Naive B cell (primary cell): ENCODE results near the gene PRIMA1. TPM values are rescaled to one million over a fixed set of nuclear protein-coding genes. Genes with fewer than 3 reads are reported as not detected.

ENCODE experiments used
- ATAC-seq, 2 donors: fragments of 150-1000 bp; cut with Tn5 transposase; 2 replicates each; pipeline ENCODE4 v1.10.0; 2021; ENCODE audit warnings: low read depth in 2 of 2, mild to moderate bottlenecking in 2 of 2, moderate library complexity in 2 of 2
- DNase-seq: peaks from one replicate; pipeline ENCODE4 v3.0.0; 2022
- H3K27ac Mint-ChIP-seq, 6 donors: one replicate each; pipeline ENCODE4 v1.8.0; 2020 to 2022; ENCODE audit warnings: mild to moderate bottlenecking in 6 of 6, mixed read lengths in 6 of 6, moderate library complexity in 5 of 6, inconsistent platforms in 2 of 6
- H3K27me3 Mint-ChIP-seq, 3 donors: one replicate each; pipeline ENCODE4 v1.8.0; 2021 to 2022; ENCODE audit warnings: mixed read lengths in 3 of 3, mild to moderate bottlenecking in 1 of 3
- H3K36me3 Mint-ChIP-seq, 2 donors: one replicate each; pipeline ENCODE4 v1.8.0; 2020 to 2022; ENCODE audit warnings: mixed read lengths in 2 of 2, inconsistent platforms in 1 of 2, mild to moderate bottlenecking in 1 of 2
- H3K4me1 Mint-ChIP-seq, 3 donors: one replicate each; pipeline ENCODE4 v1.8.0; 2020 to 2022; ENCODE audit warnings: mixed read lengths in 3 of 3, inconsistent platforms in 1 of 3, mild to moderate bottlenecking in 1 of 3, moderate library complexity in 1 of 3
- H3K4me3 Mint-ChIP-seq, 8 donors: one replicate each; pipeline ENCODE4 v1.8.0; 2020 to 2022; ENCODE audit warnings: mild to moderate bottlenecking in 8 of 8, mixed read lengths in 8 of 8, moderate library complexity in 8 of 8, inconsistent platforms in 2 of 8
- H3K9me3 Mint-ChIP-seq, 7 donors: one replicate each; pipeline ENCODE4 v1.8.0; 2020 to 2022; ENCODE audit warnings: mixed read lengths in 7 of 7, mild to moderate bottlenecking in 5 of 7, inconsistent platforms in 2 of 7, moderate library complexity in 1 of 7
- polyA plus RNA-seq, 6 donors: library from polyadenylated mRNA; unstranded; fragments of 300-500 nt; fragmentation: Illumina TruSeq; gene quantifications; one replicate each; pipeline ENCODE4 v1.2.3, GENCODE V29; 2021; ENCODE audit warnings: low read depth in 6 of 6

The PRIMA1 gene
- polyA plus RNA-seq, 6 donors from 2014 or later: not detected

- Mint-ChIP-seq H3K27ac (no peak overlapping the region), H3K27me3 (peaks cover 8 to 21% (median 9%) of the 10 kb centered on the region in 3 donors), H3K4me1 (no peaks in the 10 kb centered on the region), H3K9me3 (no peaks in the 10 kb centered on the region), H3K4me3 (no peak overlapping the region), H3K36me3 (no peaks in the 10 kb centered on the region)
- DNase-seq (no peak), ATAC-seq (no peak)
Measured at GRCh38 chr14:93676416-93676958, 111.8 kb downstream of the PRIMA1 start.

- no peak overlapping the region for H3K27ac Mint-ChIP-seq
- peaks cover 8 to 14% (median 11%) of the 10 kb centered on the region in 3 donors for H3K27me3 Mint-ChIP-seq
- no peaks in the 10 kb centered on the region for H3K36me3 Mint-ChIP-seq
- DNase-seq (no peak), ATAC-seq (no peak)
- no peaks in the 10 kb centered on the region for H3K4me1 Mint-ChIP-seq
- no peaks in the 10 kb centered on the region for H3K9me3 Mint-ChIP-seq
- no peak overlapping the region for H3K4me3 Mint-ChIP-seq
Measured at GRCh38 chr14:93675651-93676050, 112.6 kb downstream of the PRIMA1 start.

GRCh38 chr14:93674343-93674742 is 113.9 kb downstream of the PRIMA1 start:
- ATAC-seq (no peak), DNase-seq (no peak)
- Mint-ChIP-seq H3K4me3 (no peak overlapping the region), H3K4me1 (no peaks in the 10 kb centered on the region), H3K27me3 (peaks cover 8 to 24% (median 15%) of the 10 kb centered on the region in 3 donors), H3K36me3 (no peaks in the 10 kb centered on the region), H3K27ac (no peak overlapping the region), H3K9me3 (no peaks in the 10 kb centered on the region)

- ATAC-seq (no peak), DNase-seq (no peak)
- H3K27ac Mint-ChIP-seq: peak overlapping the region in 1 of 6 donors; percentile 44
- H3K27me3 Mint-ChIP-seq: peaks cover 18 to 25% (median 20%) of the 10 kb centered on the region in 3 donors
- H3K4me3 Mint-ChIP-seq: no peak overlapping the region
- H3K36me3 Mint-ChIP-seq: peaks cover 15 to 27% of the 10 kb centered on the region in 2 donors
- no peaks in the 10 kb centered on the region for H3K4me1 Mint-ChIP-seq
- peaks cover 6 to 37% (median 18%) of the 10 kb centered on the region in 7 donors for H3K9me3 Mint-ChIP-seq
Measured at GRCh38 chr14:93669632-93670031, 118.7 kb downstream of the PRIMA1 start.

Other genes starting within 250 kb of the PRIMA1 start
- not detected for gene FAM181A, start 138.9 kb upstream of the PRIMA1 start, polyA plus RNA-seq
- under 1 TPM in 3 of 6 donors, not detected in 3; 0.18 to 0.62 (median 0.29) TPM for gene ASB2, start 188.1 kb upstream of the PRIMA1 start, polyA plus RNA-seq
- not detected for gene CCDC197, start 208.8 kb upstream of the PRIMA1 start, polyA plus RNA-seq
- gene OTUB2, start 237.9 kb upstream of the PRIMA1 start, polyA plus RNA-seq: under 1 TPM in 5 of 6 donors, not detected in 1; 0.08 to 0.23 (median 0.20) TPM